SK-N-MC (cell line): ENCODE data around the gene HSF2BP.

Experiments used
- EZH2 ChIP-seq: fragments of 200-600 bp; sonication (generic); IDR thresholded peaks from one replicate; pipeline ENCODE4 v1.6.1; 2017; ENCODE audit warnings: antibody characterized with exemption
- FOXP2 ChIP-seq: optimal IDR thresholded peaks from 2 replicates; pipeline ENCODE3; 2011; ENCODE audit warnings: mild to moderate bottlenecking, moderate library complexity; ENCODE audit not compliant: insufficient read depth; ENCODE audit errors: extremely low read length, control extremely low read depth
- POLR2AphosphoS5 ChIP-seq: IDR thresholded peaks from 2 replicates; pipeline ENCODE4 v1.6.1; 2012; ENCODE audit warnings: mild to moderate bottlenecking, low read depth, low read length, borderline replicate concordance

DNA sequence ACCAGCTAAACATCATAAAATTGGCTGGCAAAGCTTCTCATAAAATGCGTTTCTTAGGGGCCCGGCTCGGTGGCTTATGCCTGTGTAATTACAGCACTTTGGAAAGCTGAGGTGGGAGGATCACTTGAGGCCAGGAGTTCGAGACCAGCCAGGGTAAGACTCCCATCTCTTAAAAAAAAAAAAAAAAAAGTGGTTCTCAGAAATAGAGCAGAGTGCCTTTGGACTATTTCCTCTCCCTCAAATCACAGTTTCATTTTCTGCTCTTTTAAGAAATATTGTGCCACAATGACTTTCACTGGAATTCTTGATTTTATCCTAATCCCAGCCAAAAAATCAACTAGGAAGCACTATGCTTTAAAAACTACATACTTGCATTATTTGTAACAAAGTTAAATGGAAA is 13.3 kb downstream of the HSF2BP start:
- TF ChIP-seq POLR2AphosphoS5 (no peak), EZH2 (no peak), FOXP2 (no peak)
